Ammon's horn (tissue), 1 donor: ENCODE data around the gene PTPRG.

ENCODE experiments used
- DNase-seq: peaks from one replicate; pipeline ENCODE4 v3.0.0-alpha.2; 2016; ENCODE audit warnings: low spot score

Gene PTPRG

DNA sequence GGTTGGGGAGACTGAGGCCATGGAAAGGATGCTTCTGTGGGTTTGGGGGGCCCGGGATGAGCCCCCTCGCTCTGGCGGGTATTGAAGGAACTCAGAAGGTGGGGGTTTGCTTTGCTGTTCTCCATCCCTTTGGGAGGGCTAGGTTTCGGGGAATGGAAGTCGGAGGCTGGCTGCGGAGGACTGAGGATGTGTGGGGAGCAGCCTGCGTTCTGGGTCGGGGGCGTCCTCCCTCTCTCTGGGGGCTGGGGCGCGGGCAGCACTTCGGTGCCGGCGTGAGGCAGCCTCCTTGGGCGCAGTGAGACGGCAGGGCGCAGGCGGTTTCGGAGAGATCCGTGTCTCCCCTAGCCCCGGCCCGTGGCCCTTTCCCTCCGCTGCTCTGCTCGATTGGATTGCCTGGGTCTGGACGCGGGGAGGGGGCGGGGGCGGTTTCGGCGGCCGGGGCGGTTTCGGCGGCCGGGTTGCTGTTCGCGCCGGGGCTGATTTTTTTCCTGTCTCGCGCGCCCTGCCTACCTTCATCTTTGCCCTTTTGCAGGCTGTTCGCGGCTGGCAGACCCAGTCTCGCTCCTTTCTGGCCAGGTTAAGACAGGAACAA, 1.4 kb downstream of the PTPRG start:
- DNase-seq = no peak

DNA sequence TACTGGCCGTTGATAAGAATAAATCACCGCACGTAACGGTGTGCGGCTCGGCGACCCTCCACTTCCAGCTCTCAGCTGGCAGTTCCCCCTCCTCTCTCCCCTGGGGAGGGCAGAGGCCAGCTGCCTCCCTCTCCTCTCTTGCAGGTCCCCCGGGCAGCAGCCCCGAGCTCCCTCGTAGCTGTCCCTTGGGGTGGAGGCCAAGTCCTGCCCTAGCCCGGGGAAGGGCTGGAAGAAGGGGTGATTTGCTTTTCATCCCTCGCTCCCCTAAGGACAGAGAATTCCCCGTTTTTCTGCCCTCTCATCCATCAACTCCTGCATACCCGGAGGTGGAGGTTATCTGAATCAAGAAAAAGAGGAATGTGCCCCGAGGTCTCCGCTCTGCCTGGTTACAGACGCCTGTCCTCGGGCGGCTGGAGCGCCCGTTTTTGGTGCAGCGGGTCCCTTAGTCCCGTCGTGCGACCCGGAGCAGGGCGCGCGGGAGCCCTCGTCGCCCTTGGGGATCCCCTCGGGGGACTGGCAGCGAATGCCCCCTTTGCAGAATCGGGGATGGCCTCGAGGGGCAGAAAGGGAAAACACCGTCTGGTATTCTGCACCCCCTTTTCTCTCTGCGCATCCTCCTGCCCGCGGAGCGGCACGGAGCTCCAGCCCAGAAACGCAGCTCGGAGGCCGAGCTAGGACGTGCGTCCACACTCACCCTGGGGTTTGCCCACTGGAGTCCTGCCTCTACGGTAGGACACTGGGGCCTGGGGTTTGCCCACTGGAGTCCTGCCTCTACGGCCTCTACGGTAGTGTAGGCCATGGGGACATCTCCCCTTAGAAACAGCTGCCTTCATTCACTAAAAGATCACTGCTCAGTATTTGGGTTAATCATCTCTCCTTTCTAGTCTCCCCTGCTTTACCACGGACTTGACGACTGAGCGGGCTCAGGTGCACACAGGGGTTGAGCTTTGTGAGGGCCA, 2.2 kb downstream of the PTPRG start:
- no peak for DNase-seq

- DNase-seq = peak; percentile 65
Observed at GRCh38 chr3:61564395-61565059, 3.2 kb downstream of the PTPRG start.

DNA sequence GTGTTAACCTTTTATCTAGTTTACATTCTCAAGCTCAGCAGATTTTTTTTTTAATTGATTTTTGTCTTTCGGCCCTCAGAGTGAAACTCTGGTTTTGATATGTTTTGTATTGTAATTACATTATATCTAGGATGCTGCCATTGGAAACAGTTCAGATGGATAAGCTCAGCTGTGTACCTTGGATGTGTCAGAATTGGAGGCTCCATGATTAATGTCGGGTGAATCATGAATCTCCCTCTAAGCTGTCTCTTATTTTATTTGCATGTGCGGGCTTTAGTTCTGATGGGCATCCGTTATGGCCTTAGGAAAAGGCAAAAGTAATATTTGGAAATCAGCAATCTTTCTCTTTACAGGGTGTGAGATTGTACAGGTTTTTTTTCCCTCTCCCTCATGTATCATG, 4.2 kb downstream of the PTPRG start:
- DNase-seq = no peak

DNA sequence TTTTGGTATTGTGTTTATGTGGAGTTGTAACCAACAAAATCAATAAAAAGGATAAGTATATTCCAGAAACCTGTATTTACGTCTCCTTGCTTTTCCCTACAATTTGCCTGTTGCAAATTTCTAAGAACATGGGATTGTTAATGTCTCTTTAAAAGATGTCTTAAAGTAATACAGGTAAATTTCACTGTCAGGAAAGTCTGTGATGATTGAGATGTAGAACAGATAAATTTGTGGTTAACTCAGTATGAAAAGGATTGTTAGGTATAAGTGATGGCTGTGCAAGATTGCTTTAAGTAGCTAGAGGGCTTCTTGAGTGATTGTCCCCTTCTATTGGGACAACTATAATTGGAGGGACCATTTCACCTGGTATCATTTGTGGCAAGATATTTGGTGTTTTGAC, 6.8 kb downstream of the PTPRG start:
- DNase-seq = no peak

DNA sequence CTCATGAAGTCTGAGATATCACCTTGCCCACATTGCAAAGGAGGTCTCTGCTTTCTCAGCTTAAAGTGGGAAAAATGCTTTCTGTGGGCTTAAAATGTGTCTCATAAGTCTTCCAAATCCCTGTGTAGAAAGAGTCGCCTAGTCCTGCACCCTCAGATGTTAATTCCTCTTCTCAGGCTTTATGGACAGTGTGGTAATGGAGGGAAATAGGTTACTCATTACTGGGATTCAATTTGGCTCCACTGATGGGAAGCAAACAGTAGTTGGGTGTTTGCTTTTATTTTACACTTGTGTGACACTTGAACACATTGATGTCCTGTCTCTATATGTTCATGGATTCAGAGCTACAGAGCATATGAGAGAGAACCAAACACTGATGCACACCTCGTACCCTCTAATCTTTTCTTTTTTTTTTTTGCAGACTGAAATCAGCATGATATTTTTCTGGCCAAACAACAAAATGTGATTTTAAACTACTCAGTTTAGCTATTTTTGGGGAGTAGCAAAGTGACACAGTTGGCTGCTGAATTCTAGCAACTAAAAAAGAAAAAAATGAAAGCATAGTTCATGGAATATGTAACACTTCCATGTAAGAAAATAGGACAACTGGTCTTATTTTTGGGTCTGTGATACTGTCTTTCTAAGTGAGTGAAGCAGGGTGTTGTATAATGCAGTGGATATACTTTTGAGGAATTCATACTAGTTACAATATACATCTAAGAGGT, 8.6 kb downstream of the PTPRG start:
- no peak for DNase-seq

DNA sequence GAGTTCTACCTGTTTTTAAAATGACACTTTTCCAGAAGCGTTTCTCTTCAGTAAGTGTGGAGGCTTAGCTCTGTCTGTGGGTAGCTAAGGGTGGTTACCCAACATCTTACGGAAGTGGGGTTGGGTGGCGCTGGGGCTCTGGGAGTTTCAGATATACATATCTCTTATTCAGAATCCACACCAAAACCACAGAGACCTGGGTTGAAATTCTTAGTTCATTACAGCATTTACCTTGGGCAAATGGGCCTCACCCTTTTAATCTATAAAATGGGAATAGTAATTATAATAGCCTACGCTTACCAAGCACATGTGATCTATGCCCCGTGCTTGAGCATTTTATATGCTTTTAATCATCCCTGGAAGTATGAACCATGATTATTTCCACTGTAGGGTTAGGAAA, 9.4 kb downstream of the PTPRG start:
- no peak for DNase-seq

GRCh38 chr3:61571516-61572336, 10.4 kb downstream of the PTPRG start:
- no peak for DNase-seq

DNA sequence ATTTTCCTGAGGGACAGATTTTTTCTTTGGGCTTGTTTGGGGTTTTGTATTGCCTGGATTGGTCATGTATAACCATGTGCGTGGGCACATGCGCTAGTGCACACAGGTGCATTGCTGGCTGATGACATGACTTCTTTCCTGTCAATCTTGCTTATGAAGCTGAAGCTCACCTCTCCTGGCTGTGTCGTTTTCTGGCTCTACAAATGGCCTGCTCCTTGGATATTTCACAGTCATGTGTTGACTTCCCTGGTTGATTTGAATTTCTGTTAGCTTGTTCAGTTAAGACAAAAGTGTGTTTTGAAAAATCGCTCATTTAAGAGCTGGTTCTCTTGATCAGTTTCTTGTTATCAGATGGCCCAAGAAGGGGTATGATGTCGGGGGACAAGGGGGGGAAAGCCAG, 11.5 kb downstream of the PTPRG start:
- DNase-seq = no peak

DNA sequence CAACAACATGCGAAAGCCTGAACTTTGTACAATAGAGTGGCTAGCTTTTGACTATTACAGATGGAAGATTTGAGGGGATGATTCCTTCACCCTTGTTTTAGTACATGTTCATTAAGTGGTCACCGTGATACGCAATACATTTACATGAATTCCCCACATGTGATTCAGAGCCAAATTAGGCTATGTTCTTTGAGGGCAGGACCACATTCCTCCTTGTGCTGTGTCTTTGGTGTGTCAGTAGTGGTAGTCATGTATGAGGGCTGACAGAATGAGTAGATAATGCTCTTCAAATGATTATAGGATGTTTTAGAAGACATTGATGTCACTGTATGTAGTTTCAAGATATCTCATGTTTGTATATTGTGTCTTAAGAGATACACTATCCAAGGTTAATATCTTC, 12.1 kb downstream of the PTPRG start:
- DNase-seq = no peak

DNA sequence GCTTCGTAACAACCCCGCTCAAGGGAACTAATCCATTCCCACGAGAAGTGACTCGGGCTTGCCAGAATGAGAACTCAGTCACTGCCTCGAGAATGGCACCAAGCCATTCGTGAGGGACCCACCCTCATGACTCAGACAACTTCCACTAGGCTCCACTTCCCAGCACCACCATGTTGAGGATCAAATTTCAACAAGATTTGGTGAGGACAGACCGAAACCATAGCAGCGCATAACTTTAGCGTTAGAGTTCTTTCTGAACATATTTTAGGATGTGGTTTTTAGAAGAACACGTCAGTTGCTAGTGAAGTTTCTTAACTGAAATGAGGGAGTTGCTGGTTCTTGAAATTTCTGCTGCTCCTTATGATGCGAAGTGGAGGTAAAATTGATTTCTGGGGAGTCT, 13.5 kb downstream of the PTPRG start:
- DNase-seq = no peak

- DNase-seq = no peak
Observed at GRCh38 chr3:61575893-61576292, 14.5 kb downstream of the PTPRG start.

- DNase-seq = no peak
Observed at GRCh38 chr3:61577760-61578159, 16.4 kb downstream of the PTPRG start.

- DNase-seq = no peak
Observed at GRCh38 chr3:61578667-61579367, 17.4 kb downstream of the PTPRG start.

- no peak for DNase-seq
Observed at GRCh38 chr3:61579685-61580084, 18.3 kb downstream of the PTPRG start.

- DNase-seq = no peak
Observed at GRCh38 chr3:61580982-61581643, 19.7 kb downstream of the PTPRG start.

DNA sequence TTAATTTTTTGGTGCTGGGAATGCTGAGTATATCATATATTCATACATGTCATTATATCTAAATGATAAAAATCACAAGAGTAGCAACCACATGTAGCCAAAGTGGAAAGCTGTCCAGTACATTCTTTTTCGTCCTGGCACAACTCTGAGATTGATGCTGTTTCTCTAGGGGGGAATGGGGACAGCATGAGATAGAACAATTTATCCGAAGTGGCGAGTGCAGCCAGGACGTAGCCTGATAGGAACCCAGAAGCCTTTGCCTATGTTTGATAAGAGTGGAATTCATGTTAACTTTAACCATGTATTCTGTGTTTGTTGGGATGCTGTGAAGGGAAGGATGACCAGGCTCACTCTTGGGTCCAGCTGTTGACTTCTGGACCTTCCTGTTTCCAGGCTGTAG, 20.9 kb downstream of the PTPRG start:
- DNase-seq = no peak

DNA sequence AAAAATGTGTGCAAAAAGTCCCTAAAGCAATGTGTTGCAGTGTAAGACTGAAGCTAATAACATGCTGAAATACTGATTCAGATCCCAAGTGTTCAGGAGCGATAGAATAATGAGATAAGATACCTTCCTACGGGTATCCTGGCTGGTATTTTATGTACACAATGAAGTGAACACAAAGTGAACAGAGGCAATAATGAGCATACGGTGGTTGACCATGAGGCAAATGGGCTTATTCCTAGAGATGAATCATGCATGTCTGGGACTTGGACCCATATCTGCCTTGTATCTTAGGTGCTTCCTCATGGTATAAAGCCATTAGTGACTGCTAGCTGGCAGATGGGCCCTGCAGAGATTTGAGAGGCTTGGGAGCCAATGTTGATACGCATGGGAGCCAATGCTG, 21.5 kb downstream of the PTPRG start:
- no peak for DNase-seq

GRCh38 chr3:61583890-61584875, 22.8 kb downstream of the PTPRG start:
- no peak for DNase-seq
